ENCODE data around the gene DDX17. TPM values are rescaled to one million over a fixed set of nuclear protein-coding genes. Genes with fewer than 3 reads are reported as not detected.

Gene DDX17
- total and polyA plus RNA-seq, 2 experiments from 2014 or later: 60.4 to 682 TPM

- TF ChIP-seq CTCF (IDR thresholded peaks at IDR 0.05; ENCODE audit: low read depth, low read length): no peak
- H3K4me1 ChIP-seq (ENCODE audit: low read depth): no peaks in the 10 kb centered on the region
- H3K9me3 ChIP-seq (ENCODE audit: low read depth): no peaks in the 10 kb centered on the region
- H3K4me3 ChIP-seq: no peak overlapping the region
- DNase-seq (ENCODE audit: low read depth in 1 of 2, low spot score in 1 of 2): peak in 1 of 2 donors; percentile 70
- peak overlapping the region; percentile 59 for H3K27ac ChIP-seq
- peaks cover 94% of the 10 kb centered on the region for H3K36me3 ChIP-seq
- H3K27me3 ChIP-seq: no peaks in the 10 kb centered on the region
Observed at GRCh38 chr22:38490915-38491314, 15.2 kb downstream of the DDX17 start.

GRCh38 chr22:38490475-38490874, 15.6 kb downstream of the DDX17 start:
- no peaks in the 10 kb centered on the region for H3K4me1 ChIP-seq (ENCODE audit: low read depth)
- no peaks in the 10 kb centered on the region for H3K9me3 ChIP-seq (ENCODE audit: low read depth)
- no peak for DNase-seq (ENCODE audit: low read depth in 1 of 2, low spot score in 1 of 2)
- H3K36me3 ChIP-seq: peaks cover 92% of the 10 kb centered on the region
- H3K27me3 ChIP-seq: no peaks in the 10 kb centered on the region
- no peak for TF ChIP-seq CTCF (IDR thresholded peaks at IDR 0.05; ENCODE audit: low read depth, low read length)
- no peak overlapping the region for H3K4me3 ChIP-seq
- H3K27ac ChIP-seq: peak overlapping the region; percentile 59

GRCh38 chr22:38489561-38490145, 16.5 kb downstream of the DDX17 start:
- H3K27ac ChIP-seq: peak overlapping the region; percentile 59
- H3K4me1 ChIP-seq (ENCODE audit: low read depth): no peaks in the 10 kb centered on the region
- no peaks in the 10 kb centered on the region for H3K27me3 ChIP-seq
- TF ChIP-seq CTCF (IDR thresholded peaks at IDR 0.05; ENCODE audit: low read depth, low read length): no peak
- H3K36me3 ChIP-seq: peaks cover 94% of the 10 kb centered on the region
- H3K4me3 ChIP-seq: no peak overlapping the region
- no peaks in the 10 kb centered on the region for H3K9me3 ChIP-seq (ENCODE audit: low read depth)
- DNase-seq (ENCODE audit: low read depth in 1 of 2, low spot score in 1 of 2): no peak

GRCh38 chr22:38489142-38489541, 17.0 kb downstream of the DDX17 start:
- no peaks in the 10 kb centered on the region for H3K27me3 ChIP-seq
- H3K4me3 ChIP-seq: no peak overlapping the region
- H3K9me3 ChIP-seq (ENCODE audit: low read depth): no peaks in the 10 kb centered on the region
- H3K36me3 ChIP-seq: peaks cover 94% of the 10 kb centered on the region
- no peaks in the 10 kb centered on the region for H3K4me1 ChIP-seq (ENCODE audit: low read depth)
- H3K27ac ChIP-seq: peak overlapping the region; percentile 49
- TF ChIP-seq CTCF (IDR thresholded peaks at IDR 0.05; ENCODE audit: low read depth, low read length): no peak
- no peak for DNase-seq (ENCODE audit: low read depth in 1 of 2, low spot score in 1 of 2)

- no peaks in the 10 kb centered on the region for H3K4me1 ChIP-seq (ENCODE audit: low read depth)
- no peak overlapping the region for H3K27ac ChIP-seq
- peaks cover 94% of the 10 kb centered on the region for H3K36me3 ChIP-seq
- TF ChIP-seq CTCF (IDR thresholded peaks at IDR 0.05; ENCODE audit: low read depth, low read length): no peak
- H3K4me3 ChIP-seq: no peak overlapping the region
- DNase-seq (ENCODE audit: low read depth in 1 of 2, low spot score in 1 of 2): no peak
- H3K27me3 ChIP-seq: no peaks in the 10 kb centered on the region
- H3K9me3 ChIP-seq (ENCODE audit: low read depth): no peaks in the 10 kb centered on the region
Observed at GRCh38 chr22:38487946-38488345, 18.2 kb downstream of the DDX17 start.
